ENCODE data around the gene FOXP1.

- TF ChIP-seq CTCF (IDR thresholded peaks at IDR 0.05; ENCODE audit: low read depth, low read length, missing input control): no peak
- no peak for TF ChIP-seq REST (IDR thresholded peaks at IDR 0.05)
- no peak for TF ChIP-seq TAF1 (conservative IDR thresholded peaks at IDR 0.05)
- no peak for TF ChIP-seq YY1 (IDR thresholded peaks at IDR 0.05)
- TF ChIP-seq RAD21 (IDR thresholded peaks at IDR 0.05): no peak
- no peak for TF ChIP-seq EGR1 (IDR thresholded peaks at IDR 0.05; ENCODE audit: low read depth in 2 of 2)
- no peak for TF ChIP-seq GABPA (IDR thresholded peaks at IDR 0.05 in 1 of 2, conservative IDR thresholded peaks at IDR 0.05 in 1 of 2)
Observed at GRCh38 chr3:71578054-71578751, 5.3 kb downstream of the FOXP1 start.
